BLaER1 (cell line): Measurements from ENCODE around the gene BAHD1.

Experiments
- H3K27ac ChIP-seq: shearing (Covaris generic); formaldehyde crosslinking; 2 replicates; pipeline ENCODE4 v1.8.1; 2022
- H3K27me3 ChIP-seq: shearing (Covaris generic); formaldehyde crosslinking; 2 replicates; pipeline ENCODE4 v1.8.1; 2022
- H3K36me3 ChIP-seq: shearing (Covaris generic); formaldehyde crosslinking; 2 replicates; pipeline ENCODE4 v1.8.1; 2022
- H3K4me1 ChIP-seq: shearing (Covaris generic); formaldehyde crosslinking; 2 replicates; pipeline ENCODE4 v1.8.1; 2022
- H3K4me2 ChIP-seq: shearing (Covaris generic); formaldehyde crosslinking; 2 replicates; pipeline ENCODE4 v1.8.1; 2022
- H3K4me3 ChIP-seq: shearing (Covaris generic); formaldehyde crosslinking; 2 replicates; pipeline ENCODE4 v1.8.1; 2022
- H3K9ac ChIP-seq: shearing (Covaris generic); formaldehyde crosslinking; 2 replicates; pipeline ENCODE4 v1.8.1; 2022
- H3K9me3 ChIP-seq: shearing (Covaris generic); formaldehyde crosslinking; 2 replicates; pipeline ENCODE4 v1.8.1; 2022
- H4K20me1 ChIP-seq: shearing (Covaris generic); formaldehyde crosslinking; 2 replicates; pipeline ENCODE4 v1.8.1; 2022
- Cebpa-rat ChIP-seq: shearing (Covaris generic); IDR thresholded peaks from 2 replicates; pipeline ENCODE4 v1.8.1; 2022

Gene BAHD1

GRCh38 chr15:40493089-40493840 lies 52.5 kb downstream of the BAHD1 start:
- Histone ChIP-seq H3K4me1 (peaks cover 23% of the 10 kb centered on the region), H3K9me3 (peaks cover 4% of the 10 kb centered on the region; the same call in 1 of the 2 replicates), H3K36me3 (no peaks in the 10 kb centered on the region), H3K27ac (no peak overlapping the region), H3K27me3 (no peaks in the 10 kb centered on the region), H3K4me3 (no peak overlapping the region), H4K20me1 (no peaks in the 10 kb centered on the region), H3K9ac (no peak overlapping the region), H3K4me2 (peak overlapping the region; percentile 61)
- TF ChIP-seq Cebpa-rat, result no peak

DNA sequence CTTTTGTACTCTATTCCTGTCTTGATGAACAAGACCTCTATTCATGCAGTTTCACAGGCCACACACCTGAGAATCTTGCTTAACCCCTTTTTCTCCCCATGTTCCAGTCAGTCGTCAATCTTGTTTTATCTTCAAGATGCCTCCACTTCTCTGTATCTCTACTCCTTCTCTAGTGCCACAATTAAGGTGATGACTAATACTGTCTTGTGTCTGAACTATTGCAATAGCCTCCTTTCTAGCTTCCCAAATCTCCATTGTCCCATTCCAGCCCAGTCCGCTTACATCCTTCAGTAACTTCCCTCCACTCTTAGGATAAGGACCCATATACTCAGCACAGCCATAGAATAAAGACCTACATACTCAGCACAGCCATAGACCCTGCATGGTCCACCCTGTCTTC lies 54.8 kb downstream of the BAHD1 start:
- Histone ChIP-seq H3K36me3 (no peaks in the 10 kb centered on the region), H4K20me1 (no peaks in the 10 kb centered on the region), H3K9me3 (no peaks in the 10 kb centered on the region), H3K27ac (no peak overlapping the region), H3K4me2 (no peak overlapping the region), H3K4me3 (no peak overlapping the region), H3K9ac (no peak overlapping the region), H3K27me3 (no peaks in the 10 kb centered on the region), H3K4me1 (peaks cover 23% of the 10 kb centered on the region)
- no peak for TF ChIP-seq Cebpa-rat

DNA sequence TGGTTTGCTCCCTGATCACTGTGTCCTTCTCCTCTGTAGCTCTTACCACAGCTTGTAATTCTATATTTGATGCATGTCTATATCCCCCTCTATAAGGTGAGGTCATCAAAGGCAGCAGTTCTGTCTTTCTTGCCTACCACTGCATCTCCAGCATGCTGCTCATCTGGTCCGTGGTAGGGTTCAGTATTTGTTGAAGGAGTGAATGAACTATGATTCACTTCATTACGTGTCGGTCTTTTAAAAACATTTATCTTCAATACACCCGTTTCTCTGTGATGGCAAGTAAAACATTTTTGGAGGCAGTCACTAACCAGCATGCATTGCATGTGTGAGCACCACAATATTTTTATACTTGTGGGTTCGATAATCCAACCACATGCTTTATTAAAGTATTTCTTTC lies 57.7 kb downstream of the BAHD1 start:
- H4K20me1 ChIP-seq, result no peaks in the 10 kb centered on the region
- no peak overlapping the region for H3K4me2 ChIP-seq
- no peak for TF ChIP-seq Cebpa-rat
- H3K9me3 ChIP-seq, result no peaks in the 10 kb centered on the region
- H3K4me3 ChIP-seq, result no peak overlapping the region
- H3K27me3 ChIP-seq, result no peaks in the 10 kb centered on the region
- H3K4me1 ChIP-seq, result peaks cover 14% of the 10 kb centered on the region
- no peak overlapping the region for H3K27ac ChIP-seq
- no peaks in the 10 kb centered on the region for H3K36me3 ChIP-seq
- H3K9ac ChIP-seq, result no peak overlapping the region

DNA sequence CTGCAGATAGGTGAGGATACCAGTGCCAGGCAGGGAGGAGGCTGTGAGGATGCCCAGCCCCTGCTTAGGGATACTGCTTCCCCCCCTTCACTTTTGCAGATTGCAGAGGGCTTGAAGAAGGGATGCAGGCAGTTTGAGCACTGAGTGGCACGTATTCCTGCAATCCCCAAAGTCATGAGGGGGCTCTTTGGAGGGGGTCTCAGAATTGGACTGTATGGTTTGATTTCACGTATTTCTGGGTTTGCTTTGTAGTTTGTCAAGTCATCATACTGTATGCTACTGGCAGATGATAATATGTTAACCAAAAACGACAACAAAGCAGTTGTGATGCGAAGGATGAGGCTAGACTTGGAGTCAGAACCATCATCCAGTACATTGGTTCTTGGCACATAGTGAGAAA lies 58.1 kb downstream of the BAHD1 start:
- no peak for TF ChIP-seq Cebpa-rat
- Histone ChIP-seq H3K27ac (no peak overlapping the region), H3K9ac (no peak overlapping the region), H3K4me3 (no peak overlapping the region), H3K27me3 (no peaks in the 10 kb centered on the region), H3K4me2 (no peak overlapping the region), H4K20me1 (no peaks in the 10 kb centered on the region), H3K4me1 (peaks cover 9% of the 10 kb centered on the region), H3K9me3 (no peaks in the 10 kb centered on the region), H3K36me3 (no peaks in the 10 kb centered on the region)

DNA sequence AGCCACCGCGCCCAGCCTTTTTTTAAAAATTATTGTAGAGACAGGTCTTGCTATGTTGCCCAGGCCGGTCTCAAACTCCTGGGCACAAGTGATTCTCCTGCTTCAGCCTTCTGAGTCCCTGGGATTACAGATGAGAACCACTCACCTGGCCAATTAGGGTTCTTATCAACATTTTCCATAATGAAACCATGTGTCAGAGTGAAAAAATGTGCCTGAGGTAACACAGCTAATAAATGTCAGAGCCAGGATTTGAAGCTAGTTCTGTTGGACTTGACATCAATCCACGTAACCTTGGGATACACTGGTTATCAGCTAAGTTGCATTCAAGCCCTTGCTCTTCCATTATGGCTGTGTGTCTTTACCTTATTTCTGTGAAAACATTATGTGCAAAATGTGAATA lies 59.2 kb downstream of the BAHD1 start:
- H3K27ac ChIP-seq, result no peak overlapping the region
- TF ChIP-seq Cebpa-rat, result no peak
- H3K9me3 ChIP-seq, result no peaks in the 10 kb centered on the region
- H3K4me2 ChIP-seq, result no peak overlapping the region
- H3K4me1 ChIP-seq, result no peaks in the 10 kb centered on the region
- H3K9ac ChIP-seq, result no peak overlapping the region
- no peaks in the 10 kb centered on the region for H4K20me1 ChIP-seq
- H3K4me3 ChIP-seq, result no peak overlapping the region
- H3K27me3 ChIP-seq, result no peaks in the 10 kb centered on the region
- H3K36me3 ChIP-seq, result no peaks in the 10 kb centered on the region

GRCh38 chr15:40500568-40501330 lies 60.0 kb downstream of the BAHD1 start:
- Histone ChIP-seq H4K20me1 (no peaks in the 10 kb centered on the region), H3K27me3 (no peaks in the 10 kb centered on the region), H3K4me1 (no peaks in the 10 kb centered on the region), H3K27ac (no peak overlapping the region), H3K9ac (no peak overlapping the region), H3K4me3 (no peak overlapping the region), H3K9me3 (no peaks in the 10 kb centered on the region), H3K36me3 (no peaks in the 10 kb centered on the region), H3K4me2 (no peak overlapping the region)
- no peak for TF ChIP-seq Cebpa-rat

DNA sequence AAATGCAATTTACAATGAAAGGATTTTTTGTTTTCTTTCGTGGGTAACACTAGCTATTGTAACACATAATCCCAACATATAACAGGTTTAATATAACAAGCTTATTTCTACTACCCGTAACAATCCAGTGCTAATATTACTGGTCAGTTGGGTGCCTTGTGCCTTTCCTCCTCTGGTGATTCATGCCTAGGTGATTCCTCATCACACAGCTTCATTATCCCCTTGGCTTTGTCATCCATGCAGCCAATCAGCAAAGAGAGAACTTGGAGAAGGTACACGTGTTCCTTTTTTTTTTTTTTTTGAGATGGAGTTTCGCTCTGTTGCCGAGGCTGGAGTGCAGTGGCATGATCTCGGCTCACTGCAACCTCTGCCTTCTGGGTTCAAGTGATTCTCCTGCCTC lies 60.7 kb downstream of the BAHD1 start:
- H3K4me3 ChIP-seq, result no peak overlapping the region
- H3K9me3 ChIP-seq, result no peaks in the 10 kb centered on the region
- no peak overlapping the region for H3K4me2 ChIP-seq
- H3K27ac ChIP-seq, result no peak overlapping the region
- no peak overlapping the region for H3K9ac ChIP-seq
- no peaks in the 10 kb centered on the region for H3K4me1 ChIP-seq
- H4K20me1 ChIP-seq, result no peaks in the 10 kb centered on the region
- H3K27me3 ChIP-seq, result no peaks in the 10 kb centered on the region
- H3K36me3 ChIP-seq, result no peaks in the 10 kb centered on the region
- TF ChIP-seq Cebpa-rat, result no peak

DNA sequence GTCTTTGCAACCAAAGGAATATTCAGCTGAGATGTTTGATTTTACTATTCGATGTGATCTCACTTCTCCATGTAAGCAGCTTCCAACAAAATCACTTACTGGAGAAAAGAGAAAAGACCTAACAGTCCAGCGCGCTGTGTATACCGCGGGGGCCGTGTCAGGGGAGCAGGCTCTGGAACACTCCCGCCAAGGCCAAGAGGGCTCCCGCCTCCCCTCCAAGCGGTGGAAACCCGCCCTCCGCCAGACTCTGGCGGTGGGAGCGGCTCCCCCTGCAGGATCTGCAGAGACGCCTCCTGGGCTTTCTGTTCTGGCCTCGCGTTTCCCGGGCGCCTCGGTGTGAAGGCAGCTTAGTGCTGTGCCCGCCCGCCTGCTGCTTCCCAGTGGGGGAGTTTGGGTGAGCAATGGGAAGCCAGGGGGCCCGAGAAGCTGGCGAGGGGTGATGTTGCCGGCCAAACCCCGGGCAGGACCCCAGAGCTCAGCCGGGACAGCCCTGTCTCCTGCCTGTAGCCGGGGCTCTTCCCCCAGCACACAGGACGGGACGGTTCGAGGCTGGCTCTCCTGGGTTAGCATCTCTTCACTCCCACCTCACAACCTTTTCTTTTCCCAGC lies 66.3 kb downstream of the BAHD1 start:
- peaks cover 42% of the 10 kb centered on the region for H3K27me3 ChIP-seq
- peaks cover 21% of the 10 kb centered on the region for H3K4me1 ChIP-seq
- H3K9ac ChIP-seq, result no peak overlapping the region
- TF ChIP-seq Cebpa-rat, result no peak
- H3K4me2 ChIP-seq, result peak overlapping the region; percentile 65
- no peak overlapping the region for H3K27ac ChIP-seq
- no peaks in the 10 kb centered on the region for H3K36me3 ChIP-seq
- H3K4me3 ChIP-seq, result no peak overlapping the region
- H3K9me3 ChIP-seq, result no peaks in the 10 kb centered on the region
- peaks cover 19% of the 10 kb centered on the region for H4K20me1 ChIP-seq

GRCh38 chr15:40508216-40508615 lies 67.5 kb downstream of the BAHD1 start:
- TF ChIP-seq Cebpa-rat, result no peak

DNA sequence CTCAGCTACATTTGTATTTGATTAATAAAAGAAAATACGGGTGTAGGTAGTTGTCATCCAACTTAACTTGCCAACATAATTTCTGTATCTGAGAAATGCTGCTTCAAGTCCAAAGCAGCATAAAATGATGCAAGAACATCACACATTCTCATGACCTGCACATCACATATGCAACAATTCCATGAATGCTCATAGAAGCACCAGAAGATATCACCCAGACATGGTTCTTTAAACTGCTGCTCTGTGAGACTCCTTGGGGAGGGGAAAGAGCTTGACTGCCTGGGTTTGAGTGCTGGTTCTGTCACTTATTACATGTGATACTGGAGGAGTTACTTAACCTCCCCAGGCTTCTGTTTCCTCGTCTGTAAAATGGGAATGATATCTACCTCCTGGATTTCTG lies 69.4 kb downstream of the BAHD1 start:
- Histone ChIP-seq H4K20me1 (peaks cover 26% of the 10 kb centered on the region), H3K4me2 (no peak overlapping the region), H3K9me3 (no peaks in the 10 kb centered on the region), H3K4me1 (peaks cover 21% of the 10 kb centered on the region), H3K27ac (no peak overlapping the region), H3K4me3 (no peak overlapping the region), H3K36me3 (no peaks in the 10 kb centered on the region), H3K9ac (no peak overlapping the region), H3K27me3 (peaks cover 64% of the 10 kb centered on the region)
- TF ChIP-seq Cebpa-rat, result no peak

More at GRCh38 chr15:40508216-40508615, 67.5 kb downstream of the BAHD1 start:
- Histone ChIP-seq H3K4me3 (no peak overlapping the region), H4K20me1 (peaks cover 26% of the 10 kb centered on the region), H3K9ac (no peak overlapping the region), H3K4me2 (no peak overlapping the region), H3K36me3 (no peaks in the 10 kb centered on the region), H3K4me1 (peaks cover 21% of the 10 kb centered on the region), H3K27ac (no peak overlapping the region), H3K27me3 (peaks cover 54% of the 10 kb centered on the region), H3K9me3 (no peaks in the 10 kb centered on the region)
